ENCODE results near the gene PLAGL1.

PLAGL1 gene

DNA sequence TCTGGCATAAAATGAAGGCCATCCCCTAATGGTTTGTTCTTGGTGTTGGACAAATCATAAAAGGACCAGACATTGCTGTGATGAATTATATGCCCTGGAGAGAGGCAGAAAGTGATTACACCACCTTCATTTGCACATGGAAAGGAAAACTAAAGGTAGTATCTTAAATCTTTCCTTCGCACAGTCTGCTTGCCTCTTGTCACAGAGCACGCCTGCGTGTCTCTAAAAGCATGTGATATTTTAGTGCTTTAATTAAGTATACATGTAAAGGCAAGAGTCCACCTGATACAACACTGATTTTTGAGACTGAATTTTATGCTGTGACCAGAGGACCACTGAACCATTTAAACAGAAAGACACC is 28.8 kb upstream of the PLAGL1 start:
- Histone ChIP-seq H3K27ac (ENCODE audit: low read depth, low read length, poor library complexity, severe bottlenecking) (no peak overlapping the region), H3K4me2 (ENCODE audit: low read length) (no peak overlapping the region), H3K36me3 (ENCODE audit: insufficient read depth, low read length) (no peaks in the 10 kb centered on the region), H3K4me3 (ENCODE audit: low read depth, low read length, poor library complexity, severe bottlenecking) (no peak overlapping the region), H3K27me3 (ENCODE audit: insufficient read depth, low read length) (peaks cover 3% of the 10 kb centered on the region; the same call in 1 of the 2 replicates), H3K4me1 (ENCODE audit: insufficient read depth, low read length, severe bottlenecking) (no peaks in the 10 kb centered on the region), H3K79me2 (ENCODE audit: insufficient read depth, low read length) (no peaks in the 10 kb centered on the region), H3K9ac (ENCODE audit: low read length) (no peak overlapping the region), H4K20me1 (ENCODE audit: insufficient read depth, low read length) (no peaks in the 10 kb centered on the region), H2AFZ (ENCODE audit: low read length) (no peak overlapping the region), H3K9me2 (ENCODE audit: low read depth, low read length) (no peaks in the 10 kb centered on the region), H3K9me3 (ENCODE audit: low read length) (no peaks in the 10 kb centered on the region), H3F3A (ENCODE audit: insufficient read depth, low read length) (no peaks in the 10 kb centered on the region)
- TF ChIP-seq EZH2 (IDR thresholded peaks at IDR 0.05; ENCODE audit: borderline replicate concordance, low read length) (no peak), CTCF (IDR thresholded peaks at IDR 0.05; ENCODE audit: low read length) (no peak)

DNA sequence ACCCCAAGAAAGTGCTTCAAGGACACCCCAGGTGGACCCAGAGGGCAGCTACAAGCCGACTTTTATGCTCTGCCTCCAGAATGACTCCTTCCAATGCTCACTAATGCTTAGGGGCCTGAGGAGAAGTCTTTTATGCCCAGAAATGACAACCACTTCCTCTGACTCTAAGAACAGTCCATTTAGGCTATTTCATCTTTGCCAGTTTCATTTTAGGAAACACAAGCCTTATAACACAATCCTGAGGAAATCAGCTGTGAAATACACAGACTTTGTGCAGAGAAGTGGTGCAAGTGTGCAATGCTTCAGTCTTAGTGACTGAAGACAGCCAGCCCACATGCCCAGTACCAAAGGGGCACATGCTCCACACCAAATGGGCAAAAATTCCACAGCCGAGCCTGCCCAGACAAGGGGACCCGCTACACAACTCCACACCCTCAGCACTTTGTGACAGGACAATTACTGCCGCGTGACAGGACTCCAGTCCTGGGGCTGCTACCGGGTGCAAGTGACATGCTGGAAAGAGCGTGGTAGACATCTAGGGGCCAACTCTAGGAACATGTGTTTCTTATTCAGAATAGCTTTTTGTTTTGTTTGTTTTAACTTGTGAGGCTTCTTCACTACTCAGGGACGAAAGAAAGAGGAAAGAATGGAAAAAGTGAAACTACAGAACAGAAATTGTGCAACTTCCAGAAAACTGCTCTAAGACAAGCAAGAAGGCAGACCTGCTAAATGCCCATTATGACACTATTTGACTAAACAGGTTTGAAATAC is 28.2 kb upstream of the PLAGL1 start:
- H3K9me3 ChIP-seq (ENCODE audit: low read length), result no peaks in the 10 kb centered on the region
- H3K4me1 ChIP-seq (ENCODE audit: insufficient read depth, low read length, severe bottlenecking), result no peaks in the 10 kb centered on the region
- H3K27me3 ChIP-seq (ENCODE audit: insufficient read depth, low read length), result peaks cover 3% of the 10 kb centered on the region; the same call in 1 of the 2 replicates
- no peak overlapping the region for H2AFZ ChIP-seq (ENCODE audit: low read length)
- H3K4me2 ChIP-seq (ENCODE audit: low read length), result no peak overlapping the region
- no peak overlapping the region for H3K4me3 ChIP-seq (ENCODE audit: low read depth, low read length, poor library complexity, severe bottlenecking)
- no peaks in the 10 kb centered on the region for H3K36me3 ChIP-seq (ENCODE audit: insufficient read depth, low read length)
- no peak overlapping the region for H3K27ac ChIP-seq (ENCODE audit: low read depth, low read length, poor library complexity, severe bottlenecking)
- H4K20me1 ChIP-seq (ENCODE audit: insufficient read depth, low read length), result no peaks in the 10 kb centered on the region
- H3K9me2 ChIP-seq (ENCODE audit: low read depth, low read length), result no peaks in the 10 kb centered on the region
- no peak for TF ChIP-seq CTCF (IDR thresholded peaks at IDR 0.05; ENCODE audit: low read length)
- TF ChIP-seq EZH2 (IDR thresholded peaks at IDR 0.05; ENCODE audit: borderline replicate concordance, low read length), result no peak
- H3K9ac ChIP-seq (ENCODE audit: low read length), result no peak overlapping the region
- no peaks in the 10 kb centered on the region for H3K79me2 ChIP-seq (ENCODE audit: insufficient read depth, low read length)
- H3F3A ChIP-seq (ENCODE audit: insufficient read depth, low read length), result no peaks in the 10 kb centered on the region

DNA sequence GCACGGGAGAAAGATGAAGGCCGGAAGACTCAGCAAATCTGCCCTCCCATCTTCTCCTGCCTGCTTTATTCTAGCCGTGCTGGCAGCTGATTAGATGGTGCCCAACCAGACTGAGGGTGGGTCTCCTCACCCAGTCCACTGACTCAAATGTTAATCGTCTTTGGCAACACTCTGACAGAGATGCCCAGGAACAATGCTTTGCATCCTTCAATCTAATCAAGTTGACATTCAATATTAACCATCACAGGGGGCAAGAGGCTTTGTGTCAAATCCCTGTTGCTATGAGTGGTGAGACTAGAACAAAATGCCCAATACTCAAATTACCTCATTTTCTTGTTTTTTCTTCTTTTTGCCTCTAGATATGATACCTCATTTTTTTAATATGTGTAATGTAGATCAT is 27.4 kb upstream of the PLAGL1 start:
- Histone ChIP-seq H3K27me3 (ENCODE audit: insufficient read depth, low read length) (peaks cover 3% of the 10 kb centered on the region; the same call in 1 of the 2 replicates), H3K4me2 (ENCODE audit: low read length) (no peak overlapping the region), H3K4me3 (ENCODE audit: low read depth, low read length, poor library complexity, severe bottlenecking) (no peak overlapping the region), H3K9me3 (ENCODE audit: low read length) (no peaks in the 10 kb centered on the region), H3K36me3 (ENCODE audit: insufficient read depth, low read length) (no peaks in the 10 kb centered on the region), H3K9ac (ENCODE audit: low read length) (no peak overlapping the region), H4K20me1 (ENCODE audit: insufficient read depth, low read length) (no peaks in the 10 kb centered on the region), H3K4me1 (ENCODE audit: insufficient read depth, low read length, severe bottlenecking) (no peaks in the 10 kb centered on the region), H2AFZ (ENCODE audit: low read length) (no peak overlapping the region), H3K79me2 (ENCODE audit: insufficient read depth, low read length) (no peaks in the 10 kb centered on the region), H3F3A (ENCODE audit: insufficient read depth, low read length) (no peaks in the 10 kb centered on the region), H3K9me2 (ENCODE audit: low read depth, low read length) (no peaks in the 10 kb centered on the region), H3K27ac (ENCODE audit: low read depth, low read length, poor library complexity, severe bottlenecking) (no peak overlapping the region)
- no peak for TF ChIP-seq EZH2 (IDR thresholded peaks at IDR 0.05; ENCODE audit: borderline replicate concordance, low read length)
- no peak for TF ChIP-seq CTCF (IDR thresholded peaks at IDR 0.05; ENCODE audit: low read length)
